ENCODE data around the gene VIPR1.

Gene VIPR1

DNA sequence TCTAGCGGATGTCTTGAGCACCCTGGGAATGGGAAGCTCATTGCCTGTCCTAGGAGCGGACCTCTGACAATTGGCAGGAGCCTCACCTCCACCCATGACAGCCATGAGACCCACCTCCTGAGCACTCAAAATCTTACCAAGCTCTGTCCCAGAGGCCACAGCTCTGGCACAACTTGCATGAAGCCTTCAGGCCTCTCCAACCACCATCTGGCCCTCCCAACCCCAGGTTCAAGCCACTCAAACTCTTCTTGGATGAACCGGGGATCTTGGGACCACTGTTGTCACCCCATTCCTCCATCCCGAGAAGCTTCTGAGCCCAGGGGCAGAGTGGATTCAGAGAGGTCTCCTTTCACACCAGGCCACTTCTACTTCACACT lies 1.5 kb downstream of the VIPR1 start:
- no peak for DNase-seq (ENCODE audit: low read depth, low spot score)
- in situ Hi-C loops (cut with HindIII; ENCODE audit: low sequenced_read_pairs) = no loop called here
- TF ChIP-seq, protein P1, sequence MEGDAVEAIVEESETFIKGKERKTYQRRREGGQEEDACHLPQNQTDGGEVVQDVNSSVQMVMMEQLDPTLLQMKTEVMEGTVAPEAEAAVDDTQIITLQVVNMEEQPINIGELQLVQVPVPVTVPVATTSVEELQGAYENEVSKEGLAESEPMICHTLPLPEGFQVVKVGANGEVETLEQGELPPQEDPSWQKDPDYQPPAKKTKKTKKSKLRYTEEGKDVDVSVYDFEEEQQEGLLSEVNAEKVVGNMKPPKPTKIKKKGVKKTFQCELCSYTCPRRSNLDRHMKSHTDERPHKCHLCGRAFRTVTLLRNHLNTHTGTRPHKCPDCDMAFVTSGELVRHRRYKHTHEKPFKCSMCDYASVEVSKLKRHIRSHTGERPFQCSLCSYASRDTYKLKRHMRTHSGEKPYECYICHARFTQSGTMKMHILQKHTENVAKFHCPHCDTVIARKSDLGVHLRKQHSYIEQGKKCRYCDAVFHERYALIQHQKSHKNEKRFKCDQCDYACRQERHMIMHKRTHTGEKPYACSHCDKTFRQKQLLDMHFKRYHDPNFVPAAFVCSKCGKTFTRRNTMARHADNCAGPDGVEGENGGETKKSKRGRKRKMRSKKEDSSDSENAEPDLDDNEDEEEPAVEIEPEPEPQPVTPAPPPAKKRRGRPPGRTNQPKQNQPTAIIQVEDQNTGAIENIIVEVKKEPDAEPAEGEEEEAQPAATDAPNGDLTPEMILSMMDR (IDR thresholded peaks at IDR 0.05; ENCODE audit: low read depth, low read length) = no peak
- H3K4me3 ChIP-seq (ENCODE audit: low read depth, low read length) = no peak overlapping the region

DNA sequence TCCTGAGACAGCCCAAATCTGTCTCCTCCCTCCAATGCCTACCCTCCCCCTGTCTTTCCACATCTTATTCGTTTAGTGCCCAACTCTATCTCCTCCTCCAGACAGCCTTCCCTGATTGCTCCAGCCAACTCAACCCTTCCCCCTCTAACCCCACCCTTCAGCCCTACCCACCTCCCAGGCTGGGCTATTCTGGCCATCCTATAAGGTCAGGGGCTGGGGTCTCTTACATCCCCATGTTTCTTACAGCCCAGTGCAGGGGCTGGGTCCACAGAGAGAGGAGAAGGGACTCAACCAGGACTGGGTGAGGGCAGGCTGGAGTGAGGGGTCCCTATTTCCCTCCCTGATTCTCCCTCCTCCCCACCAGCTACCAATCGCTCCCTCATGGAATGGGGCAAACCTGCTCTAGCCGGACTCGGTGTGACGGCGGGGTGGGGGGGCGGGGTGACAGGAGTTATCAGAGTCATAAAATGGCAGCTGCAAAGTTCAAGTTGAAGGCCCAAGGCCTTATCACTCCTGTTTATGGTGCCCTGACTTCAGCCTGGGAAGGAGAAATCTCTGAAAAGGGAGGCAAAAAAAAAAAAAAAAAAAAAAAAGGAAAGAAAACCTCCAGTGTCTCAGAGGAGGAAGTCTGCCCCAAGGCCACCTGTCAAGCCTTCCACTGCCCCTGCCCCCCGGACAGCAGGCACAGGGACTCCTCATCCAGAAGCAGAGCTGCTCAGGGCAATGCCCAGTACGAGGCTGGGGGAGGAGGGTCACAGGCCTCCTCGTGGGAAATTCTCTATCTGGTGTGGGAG lies 2.1 kb downstream of the VIPR1 start:
- H3K4me3 ChIP-seq (ENCODE audit: low read depth, low read length) = no peak overlapping the region
- no peak for DNase-seq (ENCODE audit: low read depth, low spot score)
- TF ChIP-seq, protein P1 (IDR thresholded peaks at IDR 0.05; ENCODE audit: low read depth, low read length) = no peak
- in situ Hi-C loops (cut with HindIII; ENCODE audit: low sequenced_read_pairs) = no loop called here

DNA sequence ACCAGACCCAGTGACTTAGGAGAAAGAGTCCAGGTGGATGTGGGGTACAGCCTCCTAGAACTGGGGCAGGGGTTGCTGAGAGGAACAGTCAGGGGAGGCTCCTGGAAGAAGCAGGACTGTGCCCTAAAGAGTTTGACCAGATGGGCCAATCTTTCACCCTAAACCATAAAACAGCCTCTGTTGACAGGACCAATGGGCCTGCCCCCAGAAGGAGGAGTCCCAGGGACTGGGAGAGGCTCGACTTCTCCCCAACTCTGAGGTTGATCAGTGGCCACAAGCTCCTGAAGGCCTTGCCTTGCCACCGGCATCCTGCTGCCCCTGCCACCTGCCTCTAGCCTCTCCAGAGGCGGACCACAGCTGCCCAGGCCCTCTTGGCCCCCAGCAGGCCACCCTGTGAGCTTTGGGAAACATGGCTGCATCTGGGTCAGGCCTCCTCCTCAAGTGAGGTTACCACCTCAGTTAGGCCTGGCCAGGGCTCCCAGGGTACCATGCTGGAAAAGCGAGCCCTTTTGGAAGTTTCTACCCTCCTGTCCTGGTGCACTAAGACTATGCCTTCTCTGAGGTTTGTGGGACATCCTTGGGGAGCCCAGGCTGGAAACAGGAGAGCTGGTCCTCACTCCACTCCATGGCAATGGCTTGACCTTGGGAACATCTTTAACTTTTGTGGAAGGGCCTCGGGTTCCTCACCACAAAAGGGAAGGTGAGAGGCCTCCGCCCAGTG lies 2.8 kb downstream of the VIPR1 start:
- DNase-seq (ENCODE audit: low read depth, low spot score) = no peak
- no peak overlapping the region for H3K4me3 ChIP-seq (ENCODE audit: low read depth, low read length)
- in situ Hi-C loops (cut with HindIII; ENCODE audit: low sequenced_read_pairs) = no loop called here
- TF ChIP-seq, protein P1 (IDR thresholded peaks at IDR 0.05; ENCODE audit: low read depth, low read length) = no peak

DNA sequence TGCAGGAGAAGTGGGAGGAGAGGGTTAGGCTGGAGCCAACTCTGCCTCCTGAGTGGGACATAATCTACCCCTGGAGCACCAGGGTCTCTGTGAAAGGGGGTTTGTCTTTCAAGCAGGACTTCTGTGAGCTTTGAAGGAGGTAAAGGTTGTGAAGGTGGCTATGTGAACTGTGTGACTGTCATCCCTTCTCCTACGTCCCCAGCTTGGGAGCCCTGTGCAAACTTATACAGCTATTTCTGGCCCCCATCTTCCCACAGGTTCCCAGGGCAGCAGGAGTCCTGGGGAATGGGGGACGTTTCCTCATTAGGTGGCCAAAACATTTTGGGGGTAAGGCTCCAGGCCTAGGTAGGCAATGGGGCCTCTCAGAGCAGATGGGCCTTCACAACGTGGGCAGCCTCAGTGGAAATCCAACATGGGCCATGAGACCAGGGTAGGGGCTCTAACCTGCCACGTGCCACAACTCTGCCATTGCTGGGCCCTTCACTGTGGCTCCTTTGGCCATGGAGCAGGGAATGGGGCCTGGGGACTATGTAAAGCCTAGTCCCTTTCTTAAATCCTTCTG lies 3.5 kb downstream of the VIPR1 start:
- no peak for DNase-seq (ENCODE audit: low read depth, low spot score)
- no peak overlapping the region for H3K4me3 ChIP-seq (ENCODE audit: low read depth, low read length)
- in situ Hi-C loops (cut with HindIII; ENCODE audit: low sequenced_read_pairs) = no loop called here
- TF ChIP-seq, protein P1 (IDR thresholded peaks at IDR 0.05; ENCODE audit: low read depth, low read length) = no peak

DNA sequence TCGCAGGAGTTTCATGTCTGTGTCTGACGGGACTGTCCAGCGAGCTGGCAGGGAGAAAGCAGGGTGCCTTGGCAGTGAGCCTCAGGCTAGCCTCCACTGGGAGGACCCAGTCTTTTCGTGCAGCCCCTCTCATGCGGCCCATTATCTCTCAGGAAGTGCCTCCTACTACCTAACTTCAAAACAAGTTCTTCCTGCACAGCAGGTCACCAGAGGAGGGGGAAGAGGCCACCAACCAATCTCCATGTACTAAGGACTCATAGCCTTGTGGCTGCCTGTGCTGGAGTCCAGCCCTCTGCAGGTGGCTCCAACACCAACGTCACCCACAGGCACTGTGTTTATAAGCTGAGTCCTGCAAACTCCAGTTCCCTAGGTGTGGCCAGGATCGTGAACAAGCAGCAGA lies 4.8 kb downstream of the VIPR1 start:
- DNase-seq (ENCODE audit: low read depth, low spot score) = no peak
- TF ChIP-seq, protein P1 (IDR thresholded peaks at IDR 0.05; ENCODE audit: low read depth, low read length) = no peak
- in situ Hi-C loops (cut with HindIII; ENCODE audit: low sequenced_read_pairs) = no loop called here
- no peak overlapping the region for H3K4me3 ChIP-seq (ENCODE audit: low read depth, low read length)

DNA sequence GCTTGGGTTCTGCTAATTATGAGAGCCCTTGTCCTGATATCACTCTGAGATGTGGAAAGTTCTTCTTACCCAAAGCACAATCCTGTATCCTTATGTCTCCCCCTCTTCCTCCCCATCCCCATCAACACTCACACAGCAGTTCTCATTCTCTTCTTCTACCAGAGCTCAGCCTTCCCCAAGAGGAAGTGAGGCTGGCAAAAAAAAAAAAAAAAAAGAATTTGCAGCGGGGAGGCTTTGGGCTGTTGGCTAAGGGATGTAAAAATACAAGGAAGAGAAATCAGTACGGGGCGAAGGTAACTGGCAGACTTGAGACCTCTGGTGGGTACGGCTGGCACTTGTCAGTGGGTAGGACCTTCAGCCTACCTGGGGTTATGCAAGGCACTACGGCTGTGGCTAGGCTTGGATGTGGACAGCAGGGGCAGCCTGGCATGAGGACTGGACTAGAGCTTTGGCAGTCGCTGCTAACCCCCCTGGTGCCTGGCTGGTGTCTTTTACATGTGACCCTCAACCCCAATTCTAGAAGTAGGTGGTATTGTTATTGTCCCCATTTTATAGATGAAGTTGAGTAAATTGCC lies 5.4 kb downstream of the VIPR1 start:
- no peak overlapping the region for H3K4me3 ChIP-seq (ENCODE audit: low read depth, low read length)
- TF ChIP-seq, protein P1 (IDR thresholded peaks at IDR 0.05; ENCODE audit: low read depth, low read length) = no peak
- in situ Hi-C loops (cut with HindIII; ENCODE audit: low sequenced_read_pairs) = no loop called here
- DNase-seq (ENCODE audit: low read depth, low spot score) = no peak
